HepG2 (cell line): Measurements from ENCODE around the gene UCN2. TPM values are rescaled to one million over a fixed set of nuclear protein-coding genes. Genes with fewer than 3 reads are reported as not detected.

Experiments
- CSRNP2 ChIP-seq: sonication (generic); formaldehyde crosslinking; conservative IDR thresholded peaks from 2 replicates; pipeline ENCODE4 v1.8.0; 2022; ENCODE audit warnings: low read depth, missing genetic modification reagents
- DNMT1 ChIP-seq: sonication (generic); formaldehyde crosslinking; IDR thresholded peaks from 2 replicates; pipeline ENCODE4 v1.5.1; 2020; ENCODE audit warnings: mild to moderate bottlenecking, missing genetic modification reagents
- IKZF1 ChIP-seq: fragments of 450-650 bp; IDR thresholded peaks from 2 replicates; pipeline ENCODE4 v1.7.1; 2016
- KDM3A ChIP-seq: IDR thresholded peaks from 2 replicates; pipeline ENCODE4 v1.6.1; 2018; ENCODE audit warnings: low read depth, missing compliant biosample characterization
- MATR3 ChIP-seq: sonication (generic); formaldehyde crosslinking; IDR thresholded peaks from 2 replicates; pipeline ENCODE4 v1.4.0; 2020; ENCODE audit warnings: missing genetic modification reagents
- PHB2 ChIP-seq: fragments of 450-650 bp; IDR thresholded peaks from 2 replicates; pipeline ENCODE4 v1.6.1; 2018; ENCODE audit not compliant: partially characterized antibody
- RFX1 ChIP-seq: fragments of 450-650 bp; IDR thresholded peaks from 2 replicates; pipeline ENCODE4 v1.6.1; 2017
- SMARCC2 ChIP-seq: fragments of 450-650 bp; IDR thresholded peaks from 2 replicates; pipeline ENCODE4 v1.6.1; 2017; ENCODE audit warnings: antibody characterized with exemption, mild to moderate bottlenecking
- ZKSCAN5 ChIP-seq: sonication (generic); formaldehyde crosslinking; IDR thresholded peaks from 2 replicates; pipeline ENCODE4 v1.5.1; 2020; ENCODE audit warnings: mild to moderate bottlenecking, missing genetic modification reagents
- ZNF777 ChIP-seq: sonication (generic); formaldehyde crosslinking; IDR thresholded peaks from 2 replicates; pipeline ENCODE4 v1.4.0; 2020; ENCODE audit warnings: missing genetic modification reagents
- ZXDC ChIP-seq: sonication (generic); formaldehyde crosslinking; IDR thresholded peaks from 2 replicates; pipeline ENCODE4 v1.5.0; 2020; ENCODE audit warnings: mild to moderate bottlenecking, missing genetic modification reagents
- polyA plus RNA-seq, 8 experiments: library from polyadenylated mRNA; depleted of rRNA in 3 of 8; stranded (reverse) in 7 of 8; unstranded in 1 of 8; fragments of >200 nt; fragmentation: Illumina TruSeq in 4 of 8; extraction: Trizol in 4 of 8; gene quantifications; 2 replicates each; pipeline versions ENCODE4 v1.2.1 to v1.2.3, GENCODE V29; 2011 to 2016; ENCODE audit warnings: low read depth in 4 of 8, missing spikeins in 1 of 8, mixed read lengths in 1 of 8; ENCODE audit not compliant: insufficient read depth in 1 of 8
- total RNA-seq, 5 experiments: library from RNA; depleted of rRNA; stranded (reverse); fragments of >200 nt; fragmentation: Illumina TruSeq; extraction: Trizol; gene quantifications; 2 replicates each; pipeline ENCODE4 v1.2.3, GENCODE V29; 2016; ENCODE audit warnings: low read depth in 1 of 5
- TF ChIP-seq, protein P1 (sequence below): sonication (generic); formaldehyde crosslinking; conservative IDR thresholded peaks from 2 replicates; pipeline ENCODE4 v1.4.0; 2020; ENCODE audit warnings: mild to moderate bottlenecking, missing genetic modification reagents, moderate library complexity
- TF ChIP-seq, protein P2 (sequence below): IDR thresholded peaks from 2 replicates; pipeline ENCODE4 v1.6.1; 2016

Gene UCN2
- total and polyA plus RNA-seq, 2 of the 13 experiments (the other 11 are each of a cell fraction or from before 2014, with no cell fraction given) = 0.07 to 1.5 TPM

- TF ChIP-seq, protein P1, sequence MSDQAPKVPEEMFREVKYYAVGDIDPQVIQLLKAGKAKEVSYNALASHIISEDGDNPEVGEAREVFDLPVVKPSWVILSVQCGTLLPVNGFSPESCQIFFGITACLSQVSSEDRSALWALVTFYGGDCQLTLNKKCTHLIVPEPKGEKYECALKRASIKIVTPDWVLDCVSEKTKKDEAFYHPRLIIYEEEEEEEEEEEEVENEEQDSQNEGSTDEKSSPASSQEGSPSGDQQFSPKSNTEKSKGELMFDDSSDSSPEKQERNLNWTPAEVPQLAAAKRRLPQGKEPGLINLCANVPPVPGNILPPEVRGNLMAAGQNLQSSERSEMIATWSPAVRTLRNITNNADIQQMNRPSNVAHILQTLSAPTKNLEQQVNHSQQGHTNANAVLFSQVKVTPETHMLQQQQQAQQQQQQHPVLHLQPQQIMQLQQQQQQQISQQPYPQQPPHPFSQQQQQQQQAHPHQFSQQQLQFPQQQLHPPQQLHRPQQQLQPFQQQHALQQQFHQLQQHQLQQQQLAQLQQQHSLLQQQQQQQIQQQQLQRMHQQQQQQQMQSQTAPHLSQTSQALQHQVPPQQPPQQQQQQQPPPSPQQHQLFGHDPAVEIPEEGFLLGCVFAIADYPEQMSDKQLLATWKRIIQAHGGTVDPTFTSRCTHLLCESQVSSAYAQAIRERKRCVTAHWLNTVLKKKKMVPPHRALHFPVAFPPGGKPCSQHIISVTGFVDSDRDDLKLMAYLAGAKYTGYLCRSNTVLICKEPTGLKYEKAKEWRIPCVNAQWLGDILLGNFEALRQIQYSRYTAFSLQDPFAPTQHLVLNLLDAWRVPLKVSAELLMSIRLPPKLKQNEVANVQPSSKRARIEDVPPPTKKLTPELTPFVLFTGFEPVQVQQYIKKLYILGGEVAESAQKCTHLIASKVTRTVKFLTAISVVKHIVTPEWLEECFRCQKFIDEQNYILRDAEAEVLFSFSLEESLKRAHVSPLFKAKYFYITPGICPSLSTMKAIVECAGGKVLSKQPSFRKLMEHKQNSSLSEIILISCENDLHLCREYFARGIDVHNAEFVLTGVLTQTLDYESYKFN (CRISPR knock-in tag) = no peak
- TF ChIP-seq ZNF777 (no peak), ZXDC (CRISPR knock-in tag) (no peak), DNMT1 (CRISPR knock-in tag) (no peak), MATR3 (CRISPR knock-in tag) (no peak), ZKSCAN5 (CRISPR knock-in tag) (no peak), RFX1 (no peak), KDM3A (CRISPR knock-in tag) (no peak), PHB2 (no peak), IKZF1 (no peak), CSRNP2 (no peak), SMARCC2 (no peak)
- TF ChIP-seq, protein P2, sequence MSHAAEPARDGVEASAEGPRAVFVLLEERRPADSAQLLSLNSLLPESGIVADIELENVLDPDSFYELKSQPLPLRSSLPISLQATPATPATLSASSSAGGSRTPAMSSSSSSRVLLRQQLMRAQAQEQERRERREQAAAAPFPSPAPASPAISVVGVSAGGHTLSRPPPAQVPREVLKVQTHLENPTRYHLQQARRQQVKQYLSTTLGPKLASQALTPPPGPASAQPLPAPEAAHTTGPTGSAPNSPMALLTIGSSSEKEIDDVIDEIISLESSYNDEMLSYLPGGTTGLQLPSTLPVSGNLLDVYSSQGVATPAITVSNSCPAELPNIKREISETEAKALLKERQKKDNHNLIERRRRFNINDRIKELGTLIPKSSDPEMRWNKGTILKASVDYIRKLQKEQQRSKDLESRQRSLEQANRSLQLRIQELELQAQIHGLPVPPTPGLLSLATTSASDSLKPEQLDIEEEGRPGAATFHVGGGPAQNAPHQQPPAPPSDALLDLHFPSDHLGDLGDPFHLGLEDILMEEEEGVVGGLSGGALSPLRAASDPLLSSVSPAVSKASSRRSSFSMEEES (CRISPR knock-in tag) = no peak
Measured at GRCh38 chr3:48555949-48556795, 7.4 kb downstream of the UCN2 start (continued).
